HepG2 (cell line): Measurements from ENCODE around the gene PKNOX2. TPM values are rescaled to one million over a fixed set of nuclear protein-coding genes. Genes with fewer than 3 reads are reported as not detected.

ENCODE experiments used
- ATAC-seq: fragments of 200-7000 bp; cut with Tn5 transposase; 3 replicates; pipeline ENCODE4 v1.9.1; 2020; ENCODE audit warnings: mild to moderate bottlenecking, moderate library complexity
- BruUV-seq: library from RNA; stranded (reverse); fragments of 400-500 nt; replicated peaks from 2 replicates; lab custom pipeline; 2021; lab: Mats Ljungman, UMichigan
- CTCF ChIA-PET: fragments of 300-600 bp; formaldehyde crosslinking; extraction: SDS; loops from one replicate; lab custom pipeline; 2021; ENCODE audit warnings: low total read pairs, inconsistent platforms, low intra/inter-chr PET ratio; lab: Yijun Ruan, JAX
- POLR2A ChIA-PET: fragments of 350-600 bp; sonication (Branson Sonifier 250); formaldehyde crosslinking; loops from one replicate; lab custom pipeline; 2020; ENCODE audit warnings: antibody characterized with exemption, inconsistent platforms; lab: Yijun Ruan, JAX
- DNase-seq: peaks from one replicate; pipeline ENCODE4 v3.0.0-alpha.2; 2015; ENCODE audit warnings: low spot score
- FAIRE-seq: peaks from 3 replicates; lab custom pipeline; 2011; peaks lifted over from hg19 to GRCh38; lab: Jason Lieb, UNC
- H2AFZ ChIP-seq: one replicate; pipeline ENCODE4 v1.6.1; 2011; ENCODE audit warnings: low read length, inconsistent platforms
- H3K27ac ChIP-seq: fragments of 300-600 bp; 3 replicates; pipeline ENCODE4 v1.8.0; 2011; ENCODE audit warnings: mixed run types, mild to moderate bottlenecking, mixed read lengths, low read length, inconsistent platforms; ENCODE audit not compliant: insufficient read depth; ENCODE audit errors: extremely low read length
- H3K27me3 ChIP-seq, 2 experiments: fragments of 200-600 bp in 1 of 2; 2 replicates in 1 of 2; 3 replicates in 1 of 2; pipeline versions ENCODE4 v1.6.0 to v1.8.0; 2011; ENCODE audit warnings: low read length in 2 of 2, mild to moderate bottlenecking in 2 of 2, moderate library complexity in 2 of 2, inconsistent platforms in 1 of 2; ENCODE audit not compliant: insufficient read depth in 2 of 2, control insufficient read depth in 1 of 2
- H3K36me3 ChIP-seq, 2 experiments: fragments of 200-600 bp in 1 of 2; replicated peaks in 1 of 2; 2 replicates in 1 of 2; 3 replicates in 1 of 2; pipeline versions ENCODE4 v1.5.1 to v1.8.0; 2011; ENCODE audit warnings: low read length in 2 of 2, inconsistent platforms in 1 of 2; ENCODE audit not compliant: insufficient read depth in 2 of 2, control insufficient read depth in 1 of 2
- H3K4me1 ChIP-seq: 2 replicates; pipeline ENCODE4 v1.5.1; 2012; ENCODE audit warnings: low read length, inconsistent platforms; ENCODE audit not compliant: insufficient read depth
- H3K4me2 ChIP-seq: 2 replicates; pipeline ENCODE4 v1.6.0; 2011; ENCODE audit warnings: low read depth, low read length, inconsistent platforms
- H3K4me3 ChIP-seq, 3 experiments: fragments of 200-600 bp in 1 of 3; sonication (generic), shearing (Covaris generic) in 1 of 3; replicated peaks in 1 of 3; 2 replicates each; pipeline ENCODE4 v1.5.1; 2011 to 2016; ENCODE audit warnings: low read length in 3 of 3, inconsistent platforms in 2 of 3, low read depth in 2 of 3, mild to moderate bottlenecking in 2 of 3, control low read depth in 1 of 3, mixed read lengths in 1 of 3; ENCODE audit not compliant: insufficient read depth in 1 of 3
- H3K79me2 ChIP-seq: one replicate; pipeline ENCODE4 v1.6.1; 2011; ENCODE audit warnings: low read length, inconsistent platforms; ENCODE audit not compliant: insufficient read depth
- H3K9ac ChIP-seq: 2 replicates; pipeline ENCODE4 v1.6.0; 2011; ENCODE audit warnings: mild to moderate bottlenecking, low read depth, low read length, inconsistent platforms; ENCODE audit not compliant: insufficient read depth
- H3K9me3 ChIP-seq: 2 replicates; pipeline ENCODE4 v1.5.1; 2012; ENCODE audit warnings: mild to moderate bottlenecking, low read length
- H4K20me1 ChIP-seq: 2 replicates; pipeline ENCODE4 v1.6.0; 2011; ENCODE audit warnings: inconsistent platforms, mild to moderate bottlenecking, low read length, moderate library complexity; ENCODE audit not compliant: insufficient read depth
- HNRNPK ChIP-seq: fragments of 200-400 bp; formaldehyde crosslinking; IDR thresholded peaks from 2 replicates; pipeline ENCODE4 v1.6.1; 2018; ENCODE audit warnings: low read length, low read depth, moderate library complexity, mild to moderate bottlenecking; ENCODE audit not compliant: poor library complexity, severe bottlenecking
- HNRNPL ChIP-seq: fragments of 200-400 bp; formaldehyde crosslinking; IDR thresholded peaks from 2 replicates; pipeline ENCODE4 v1.6.1; 2017; ENCODE audit warnings: mild to moderate bottlenecking, low read depth, low read length
- TEAD2 ChIP-seq: sonication (generic); formaldehyde crosslinking; IDR thresholded peaks from 2 replicates; pipeline ENCODE4 v1.9.0; 2021; ENCODE audit warnings: missing genetic modification reagents
- ZNF766 ChIP-seq: sonication (generic); formaldehyde crosslinking; IDR thresholded peaks from 2 replicates; pipeline ENCODE4 v1.5.0; 2020; ENCODE audit warnings: missing genetic modification reagents, borderline replicate concordance
- ZNF772 ChIP-seq: sonication (generic); formaldehyde crosslinking; IDR thresholded peaks from 2 replicates; pipeline ENCODE4 v1.5.0; 2020; ENCODE audit warnings: mild to moderate bottlenecking, missing genetic modification reagents
- ZSCAN29 ChIP-seq: sonication (generic); formaldehyde crosslinking; conservative IDR thresholded peaks from 2 replicates; pipeline ENCODE4 v1.4.0; 2020; ENCODE audit warnings: mild to moderate bottlenecking, missing genetic modification reagents
- WGBS: methylation state at CpG from one replicate; pipeline ENCODE4 v1.1.6; 2017; ENCODE audit warnings: low lambda C conversion rate; 5-methylcytosine and 5-hydroxymethylcytosine counted together
- in situ Hi-C: cut with HindIII; loops from 2 replicates; pipeline ENCODE4 v1.10.0; 2017; ENCODE audit warnings: low pct_unique_long_range_greater_than_20kb; ENCODE audit not compliant: extremely low pct_ligation_motif_present
- intact Hi-C: fragments of 100-400 bp; cut with micrococcal nuclease; formaldehyde crosslinking; loops from one replicate; pipeline ENCODE4 v1.10.0; 2022; ENCODE audit not compliant: unreplicated experiment
- polyA plus RNA-seq, 8 experiments: library from polyadenylated mRNA; depleted of rRNA in 3 of 8; stranded (reverse) in 7 of 8; unstranded in 1 of 8; fragments of >200 nt; fragmentation: Illumina TruSeq in 4 of 8; extraction: Trizol in 4 of 8; gene quantifications; 2 replicates each; pipeline versions ENCODE4 v1.2.1 to v1.2.3, GENCODE V29; 2011 to 2016; ENCODE audit warnings: low read depth in 4 of 8, missing spikeins in 1 of 8, mixed read lengths in 1 of 8; ENCODE audit not compliant: insufficient read depth in 1 of 8
- total RNA-seq, 5 experiments: library from RNA; depleted of rRNA; stranded (reverse); fragments of >200 nt; fragmentation: Illumina TruSeq; extraction: Trizol; gene quantifications; 2 replicates each; pipeline ENCODE4 v1.2.3, GENCODE V29; 2016; ENCODE audit warnings: low read depth in 1 of 5
- TF ChIP-seq, protein P1 (sequence below): sonication (generic); formaldehyde crosslinking; IDR thresholded peaks from 2 replicates; pipeline ENCODE4 v1.4.0; 2020; ENCODE audit warnings: missing genetic modification reagents, borderline replicate concordance
- TF ChIP-seq, protein P2 (sequence below): sonication (generic); formaldehyde crosslinking; IDR thresholded peaks from 2 replicates; pipeline ENCODE4 v1.4.0; 2020; ENCODE audit warnings: missing genetic modification reagents, borderline replicate concordance
- TF ChIP-seq, protein P3 (sequence below): sonication (generic); formaldehyde crosslinking; IDR thresholded peaks from 2 replicates; pipeline ENCODE4 v1.8.1; 2023; ENCODE audit warnings: mild to moderate bottlenecking, missing genetic modification reagents

Gene PKNOX2
- total and polyA plus RNA-seq, 2 of the 13 experiments (the other 11 are each of a cell fraction or from before 2014, with no cell fraction given): not detected

DNA sequence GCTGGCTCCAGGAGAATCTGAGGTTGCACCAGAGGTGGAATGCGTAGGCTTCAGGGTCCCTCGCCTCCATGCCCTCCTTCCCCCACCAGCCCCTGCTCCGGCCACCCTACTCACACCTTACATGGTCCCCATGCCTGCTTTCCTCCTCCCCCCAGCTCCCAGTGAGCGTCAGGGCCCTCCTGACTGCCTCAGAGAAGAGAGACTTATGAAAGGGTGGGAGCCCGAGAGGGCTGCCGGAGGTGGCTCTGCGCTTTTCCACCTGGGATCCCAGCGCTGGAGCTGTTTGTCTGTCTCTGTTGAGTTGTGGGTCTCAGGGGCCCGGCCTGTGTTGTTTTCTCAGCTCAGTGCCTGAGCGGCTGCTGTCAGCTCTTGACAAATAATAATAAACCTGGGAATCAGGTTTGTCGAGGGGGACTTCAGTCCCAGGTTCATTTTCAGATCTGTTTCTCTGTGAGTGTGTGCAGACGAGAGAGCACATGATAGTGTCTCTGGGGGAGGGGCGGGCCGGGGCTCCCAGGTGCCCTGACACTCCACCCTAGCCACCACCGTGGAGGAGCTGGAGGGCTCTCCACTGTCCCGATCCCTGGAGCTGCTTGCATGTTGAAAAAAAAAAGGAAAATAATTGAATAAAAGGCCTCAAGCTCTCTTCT, 177.9 kb downstream of the PKNOX2 start (continued):
- TF ChIP-seq HNRNPK (no peak), HNRNPL (no peak), TEAD2 (no peak), ZNF772 (no peak), ZNF766 (CRISPR knock-in tag) (no peak), ZSCAN29 (CRISPR knock-in tag) (no peak)
- TF ChIP-seq, protein P1, sequence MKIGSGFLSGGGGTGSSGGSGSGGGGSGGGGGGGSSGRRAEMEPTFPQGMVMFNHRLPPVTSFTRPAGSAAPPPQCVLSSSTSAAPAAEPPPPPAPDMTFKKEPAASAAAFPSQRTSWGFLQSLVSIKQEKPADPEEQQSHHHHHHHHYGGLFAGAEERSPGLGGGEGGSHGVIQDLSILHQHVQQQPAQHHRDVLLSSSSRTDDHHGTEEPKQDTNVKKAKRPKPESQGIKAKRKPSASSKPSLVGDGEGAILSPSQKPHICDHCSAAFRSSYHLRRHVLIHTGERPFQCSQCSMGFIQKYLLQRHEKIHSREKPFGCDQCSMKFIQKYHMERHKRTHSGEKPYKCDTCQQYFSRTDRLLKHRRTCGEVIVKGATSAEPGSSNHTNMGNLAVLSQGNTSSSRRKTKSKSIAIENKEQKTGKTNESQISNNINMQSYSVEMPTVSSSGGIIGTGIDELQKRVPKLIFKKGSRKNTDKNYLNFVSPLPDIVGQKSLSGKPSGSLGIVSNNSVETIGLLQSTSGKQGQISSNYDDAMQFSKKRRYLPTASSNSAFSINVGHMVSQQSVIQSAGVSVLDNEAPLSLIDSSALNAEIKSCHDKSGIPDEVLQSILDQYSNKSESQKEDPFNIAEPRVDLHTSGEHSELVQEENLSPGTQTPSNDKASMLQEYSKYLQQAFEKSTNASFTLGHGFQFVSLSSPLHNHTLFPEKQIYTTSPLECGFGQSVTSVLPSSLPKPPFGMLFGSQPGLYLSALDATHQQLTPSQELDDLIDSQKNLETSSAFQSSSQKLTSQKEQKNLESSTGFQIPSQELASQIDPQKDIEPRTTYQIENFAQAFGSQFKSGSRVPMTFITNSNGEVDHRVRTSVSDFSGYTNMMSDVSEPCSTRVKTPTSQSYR (CRISPR knock-in tag): no peak

DNA sequence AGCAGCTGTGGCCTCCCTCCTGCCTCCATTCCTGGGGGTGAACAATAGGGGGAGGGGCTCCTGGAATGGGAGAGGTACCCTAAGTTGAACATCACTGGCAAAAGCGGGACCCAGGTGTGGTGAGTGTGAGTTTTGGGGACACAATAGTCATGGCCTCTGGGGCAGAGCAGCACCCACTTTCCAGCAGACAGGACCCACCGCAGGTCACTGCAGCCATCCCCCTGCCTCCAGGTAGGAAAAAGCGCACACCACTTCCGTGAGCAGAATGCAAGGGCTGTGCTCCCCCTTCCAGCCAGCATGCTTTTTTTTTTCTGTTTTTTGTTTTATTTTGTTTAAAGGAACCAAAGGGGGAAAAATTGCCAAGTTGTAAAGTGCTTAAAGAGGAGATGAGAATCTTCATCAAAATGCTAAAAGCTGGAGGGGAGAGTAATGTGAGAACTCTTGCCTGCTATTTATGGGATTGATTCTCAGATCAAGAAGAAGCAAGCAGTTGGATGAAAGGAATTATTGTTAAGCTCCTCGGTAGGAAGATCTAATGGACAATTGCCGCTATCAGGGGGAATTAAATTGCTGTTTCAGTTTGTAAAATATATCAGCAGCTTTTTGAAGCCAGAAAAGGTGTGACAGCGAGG, 178.7 kb downstream of the PKNOX2 start:
- intact Hi-C loops: no loop called here
- no peak overlapping the region for H2AFZ ChIP-seq
- no peaks in the 10 kb centered on the region for H3K79me2 ChIP-seq
- H3K4me3 ChIP-seq: no peak overlapping the region
- DNase-seq: no peak
- WGBS: 53% methylated on average over 7 of the region's 7 CpGs
- no peak overlapping the region for H3K4me2 ChIP-seq
- no peaks in the 10 kb centered on the region for H3K4me1 ChIP-seq
- no peak overlapping the region for H3K9ac ChIP-seq
- no TSS peak for BruUV-seq
- CTCF ChIA-PET: no interaction called here
- in situ Hi-C loops: loop anchor here (10.0 kb wide), 1 partner anchor 388 kb away; the partner anchor contains the start of gene CCDC15
- no peak overlapping the region for H3K27ac ChIP-seq
- no peaks in the 10 kb centered on the region for H4K20me1 ChIP-seq
- no peaks in the 10 kb centered on the region for H3K36me3 ChIP-seq
- TF ChIP-seq, protein P2, sequence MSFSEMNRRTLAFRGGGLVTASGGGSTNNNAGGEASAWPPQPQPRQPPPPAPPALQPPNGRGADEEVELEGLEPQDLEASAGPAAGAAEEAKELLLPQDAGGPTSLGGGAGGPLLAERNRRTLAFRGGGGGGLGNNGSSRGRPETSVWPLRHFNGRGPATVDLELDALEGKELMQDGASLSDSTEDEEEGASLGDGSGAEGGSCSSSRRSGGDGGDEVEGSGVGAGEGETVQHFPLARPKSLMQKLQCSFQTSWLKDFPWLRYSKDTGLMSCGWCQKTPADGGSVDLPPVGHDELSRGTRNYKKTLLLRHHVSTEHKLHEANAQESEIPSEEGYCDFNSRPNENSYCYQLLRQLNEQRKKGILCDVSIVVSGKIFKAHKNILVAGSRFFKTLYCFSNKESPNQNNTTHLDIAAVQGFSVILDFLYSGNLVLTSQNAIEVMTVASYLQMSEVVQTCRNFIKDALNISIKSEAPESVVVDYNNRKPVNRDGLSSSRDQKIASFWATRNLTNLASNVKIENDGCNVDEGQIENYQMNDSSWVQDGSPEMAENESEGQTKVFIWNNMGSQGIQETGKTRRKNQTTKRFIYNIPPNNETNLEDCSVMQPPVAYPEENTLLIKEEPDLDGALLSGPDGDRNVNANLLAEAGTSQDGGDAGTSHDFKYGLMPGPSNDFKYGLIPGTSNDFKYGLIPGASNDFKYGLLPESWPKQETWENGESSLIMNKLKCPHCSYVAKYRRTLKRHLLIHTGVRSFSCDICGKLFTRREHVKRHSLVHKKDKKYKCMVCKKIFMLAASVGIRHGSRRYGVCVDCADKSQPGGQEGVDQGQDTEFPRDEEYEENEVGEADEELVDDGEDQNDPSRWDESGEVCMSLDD: no peak
- TF ChIP-seq, protein P3, sequence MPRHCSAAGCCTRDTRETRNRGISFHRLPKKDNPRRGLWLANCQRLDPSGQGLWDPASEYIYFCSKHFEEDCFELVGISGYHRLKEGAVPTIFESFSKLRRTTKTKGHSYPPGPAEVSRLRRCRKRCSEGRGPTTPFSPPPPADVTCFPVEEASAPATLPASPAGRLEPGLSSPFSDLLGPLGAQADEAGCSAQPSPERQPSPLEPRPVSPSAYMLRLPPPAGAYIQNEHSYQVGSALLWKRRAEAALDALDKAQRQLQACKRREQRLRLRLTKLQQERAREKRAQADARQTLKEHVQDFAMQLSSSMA (CRISPR knock-in tag): no peak
- TF ChIP-seq, all 625 proteins: peak for 0
- FAIRE-seq (no peak), ATAC-seq (no peak)
- Histone ChIP-seq H3K27me3 (peaks cover 5 to 48% of the 10 kb centered on the region in 2 experiments; a peak in 3 of 5 replicates), H3K9me3 (no peaks in the 10 kb centered on the region)
- POLR2A ChIA-PET: no interaction called here
